RPMI8226 (cell line): ENCODE data around the gene D2HGDH.
"Not testable (repeated sequence)": the region's sequence is repeated elsewhere in the genome, so short reads cannot be mapped to it uniquely, and the experiment has no call there.

Experiments
- DNase-seq: peaks from one replicate; pipeline ENCODE4 v3.0.0-alpha.2; 2015

The D2HGDH gene

GRCh38 chr2:241811201-241811951 lies 76.9 kb downstream of the D2HGDH start:
- DNase-seq = no peak

GRCh38 chr2:241811952-241812729 lies 77.7 kb downstream of the D2HGDH start:
- no peak for DNase-seq

- peak; percentile 35 for DNase-seq
These were observed 78.6 kb downstream of the D2HGDH start for GRCh38 chr2:241812730-241813643.

DNA sequence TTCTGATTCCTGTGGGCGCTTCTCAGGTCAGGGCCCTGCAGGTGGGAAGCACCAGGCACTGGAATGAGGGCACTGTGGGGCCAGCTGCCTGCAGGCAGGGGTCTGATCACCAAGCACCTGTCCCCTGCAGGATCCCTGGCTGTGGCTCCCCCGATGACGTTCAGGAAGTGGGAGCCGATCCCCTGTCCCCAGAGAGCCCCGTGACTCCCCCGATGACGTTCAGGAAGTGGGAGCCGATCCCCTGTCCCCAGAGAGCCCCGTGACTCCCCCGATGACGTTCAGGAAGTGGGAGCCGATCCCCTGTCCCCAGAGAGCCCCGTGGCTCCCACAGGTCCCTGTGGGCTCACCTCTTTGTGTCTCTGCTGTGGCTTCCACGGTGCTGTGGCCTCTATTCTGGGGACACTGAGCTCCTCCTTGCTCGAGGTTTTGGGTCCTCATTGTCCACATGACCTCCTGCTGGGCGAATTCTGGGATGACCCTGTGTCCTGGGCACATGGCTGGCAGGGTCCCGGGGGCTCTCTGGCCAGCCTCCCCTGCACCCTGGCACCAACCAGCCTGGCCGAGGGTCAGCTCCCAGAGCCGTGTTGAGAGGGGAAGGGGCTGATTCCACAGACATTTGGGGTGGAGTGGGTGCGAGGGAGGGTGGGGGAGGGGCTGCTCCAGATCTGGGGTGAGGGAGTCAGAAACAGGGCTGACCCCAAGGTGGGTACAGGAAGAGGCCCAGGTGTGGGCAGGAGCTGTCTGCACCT lies 79.4 kb downstream of the D2HGDH start:
- no peak for DNase-seq

- no peak for DNase-seq
These were observed 79.9 kb downstream of the D2HGDH start for GRCh38 chr2:241814393-241814642.

DNA sequence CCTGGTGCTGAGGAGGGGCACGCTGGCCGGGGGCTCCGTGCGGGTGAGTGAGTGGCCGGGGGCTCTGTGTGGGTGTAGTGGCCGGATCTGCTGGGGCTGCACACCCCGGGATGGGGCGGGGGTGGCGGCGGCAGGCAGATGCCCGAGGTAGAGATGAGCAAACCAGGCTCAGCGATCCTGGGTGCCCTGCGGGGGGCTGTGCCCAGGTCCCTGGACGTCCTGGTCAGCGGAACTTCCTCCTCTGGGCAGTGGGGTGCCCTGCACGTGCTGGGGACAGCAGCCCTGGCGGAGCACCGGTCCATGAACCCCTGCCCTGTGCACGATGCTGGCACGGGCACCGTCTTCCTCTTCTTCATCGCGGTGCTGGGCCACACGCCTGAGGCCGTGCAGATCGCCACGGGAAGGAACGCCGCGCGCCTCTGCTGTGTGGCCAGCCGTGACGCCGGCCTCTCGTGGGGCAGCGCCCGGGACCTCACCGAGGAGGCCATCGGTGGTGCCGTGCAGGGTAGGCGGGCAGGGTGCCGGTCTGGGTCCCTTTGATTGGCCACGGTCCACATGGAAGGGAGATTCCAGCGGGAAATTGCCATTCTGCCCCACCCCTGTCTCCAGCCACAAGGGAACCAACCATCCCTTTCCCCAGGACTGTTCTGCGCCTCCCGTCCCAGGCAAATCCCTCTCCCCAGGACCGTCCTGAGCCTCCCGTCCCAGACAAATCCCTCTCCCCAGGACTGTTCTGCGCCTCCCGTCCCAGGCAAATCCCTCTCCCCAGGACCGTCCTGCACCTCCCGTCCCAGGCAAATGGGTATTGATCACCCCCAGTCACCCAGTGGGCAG lies 80.4 kb downstream of the D2HGDH start:
- DNase-seq = no peak

- no peak for DNase-seq
These were observed 81.3 kb downstream of the D2HGDH start for GRCh38 chr2:241815477-241816430.

DNA sequence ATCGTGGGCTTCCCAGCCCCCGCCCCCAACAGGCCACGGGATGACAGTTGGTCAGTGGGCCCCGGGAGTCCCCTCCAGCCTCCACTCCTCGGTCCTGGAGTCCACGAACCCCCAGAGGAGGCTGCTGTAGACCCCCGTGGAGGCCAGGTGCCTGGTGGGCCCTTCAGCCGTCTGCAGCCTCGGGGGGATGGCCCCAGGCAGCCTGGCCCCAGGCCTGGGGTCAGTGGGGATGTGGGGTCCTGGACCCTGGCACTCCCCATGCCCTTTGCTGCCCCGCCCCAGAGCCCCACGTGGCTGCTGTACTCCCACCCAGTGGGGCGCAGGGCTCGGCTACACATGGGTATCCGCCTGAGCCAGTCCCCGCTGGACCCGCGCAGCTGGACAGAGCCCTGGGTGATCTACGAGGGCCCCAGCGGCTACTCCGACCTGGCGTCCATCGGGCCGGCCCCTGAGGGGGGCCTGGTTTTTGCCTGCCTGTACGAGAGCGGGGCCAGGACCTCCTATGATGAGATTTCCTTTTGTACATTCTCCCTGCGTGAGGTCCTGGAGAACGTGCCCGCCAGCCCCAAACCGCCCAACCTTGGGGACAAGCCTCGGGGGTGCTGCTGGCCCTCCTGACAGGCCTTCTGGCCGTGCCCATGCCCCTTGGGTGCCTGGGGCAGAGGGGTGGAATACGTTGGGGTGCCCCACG lies 82.1 kb downstream of the D2HGDH start:
- DNase-seq = no peak

- no peak for DNase-seq
These were observed 82.8 kb downstream of the D2HGDH start for GRCh38 chr2:241817126-241817820.

DNA sequence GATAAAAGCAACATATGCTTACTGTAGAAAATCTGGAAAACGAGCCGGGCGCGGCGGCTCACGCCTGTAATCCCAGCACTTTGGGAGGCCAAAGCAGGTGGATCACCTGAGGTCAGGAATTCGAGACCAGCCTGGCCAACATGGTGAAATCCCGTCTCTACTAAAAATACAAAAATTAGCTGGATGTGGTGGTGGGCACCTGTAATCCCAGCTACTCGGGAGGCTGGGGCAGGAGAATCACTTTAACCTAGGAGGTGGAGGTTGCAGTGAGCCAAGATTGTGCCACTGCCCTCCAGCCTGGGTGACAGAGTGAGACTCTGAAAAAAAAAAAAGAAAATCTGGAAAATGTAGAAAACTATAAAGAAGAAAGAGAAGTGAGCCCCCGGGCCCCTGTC lies 83.4 kb downstream of the D2HGDH start:
- DNase-seq = not testable (repeated sequence)
